Esophagus (tissue), 2 donors: ENCODE data around the gene ZNF100. TPM values are rescaled to one million over a fixed set of nuclear protein-coding genes. Genes with fewer than 3 reads are reported as not detected.
"Not testable (repeated sequence)": the region's sequence is repeated elsewhere in the genome, so short reads cannot be mapped to it uniquely, and the experiment has no call there.

Experiments
- H3K27ac ChIP-seq, 2 donors: one replicate each; pipeline ENCODE4 v1.5.1; 2013; ENCODE audit warnings: low read depth in 2 of 2, mild to moderate bottlenecking in 2 of 2, inconsistent platforms in 1 of 2, low read length in 1 of 2, moderate library complexity in 1 of 2
- H3K27me3 ChIP-seq, 2 donors: one replicate each; pipeline ENCODE4 v1.6.1; 2013; ENCODE audit warnings: low read length in 2 of 2, control low read depth in 1 of 2, mild to moderate bottlenecking in 1 of 2; ENCODE audit not compliant: insufficient read depth in 2 of 2, control insufficient read depth in 1 of 2
- H3K36me3 ChIP-seq, 2 donors: one replicate each; pipeline ENCODE4 v1.6.1; 2013; ENCODE audit warnings: low read length in 1 of 2; ENCODE audit not compliant: control insufficient read depth in 2 of 2, insufficient read depth in 2 of 2
- H3K4me1 ChIP-seq, 2 donors: one replicate each; pipeline ENCODE4 v1.6.1; 2013; ENCODE audit warnings: low read length in 1 of 2; ENCODE audit not compliant: control insufficient read depth in 2 of 2, insufficient read depth in 2 of 2
- H3K4me3 ChIP-seq, 2 donors: one replicate each; pipeline ENCODE4 v1.5.1; 2013; ENCODE audit warnings: low read length in 2 of 2, mild to moderate bottlenecking in 2 of 2, low read depth in 1 of 2, moderate library complexity in 1 of 2
- H3K9me3 ChIP-seq, 2 donors: one replicate each; pipeline ENCODE4 v1.6.1; 2013; ENCODE audit warnings: mild to moderate bottlenecking in 2 of 2, low read depth in 1 of 2, low read length in 1 of 2, moderate library complexity in 1 of 2; ENCODE audit not compliant: control insufficient read depth in 2 of 2, insufficient read depth in 1 of 2
- WGBS, 2 donors: extraction: QIAGEN DNeasy Blood & Tissue Kit; methylation state at CpG; one replicate each; pipeline ENCODE4 v1.1.7; 2013; 5-methylcytosine and 5-hydroxymethylcytosine counted together
- polyA plus RNA-seq, 2 donors: library from polyadenylated mRNA; stranded (reverse); fragments of 200-250 nt; gene quantifications; one replicate each; pipeline ENCODE4 v1.2.3, GENCODE V29; 2013
- donor health status: healthy with polysubstance abuse.
- donor health status: Bipolar disorder and iron deficiency.

Gene ZNF100
- polyA plus RNA-seq, 2 donors, result 0.87 to 1.4 TPM

DNA sequence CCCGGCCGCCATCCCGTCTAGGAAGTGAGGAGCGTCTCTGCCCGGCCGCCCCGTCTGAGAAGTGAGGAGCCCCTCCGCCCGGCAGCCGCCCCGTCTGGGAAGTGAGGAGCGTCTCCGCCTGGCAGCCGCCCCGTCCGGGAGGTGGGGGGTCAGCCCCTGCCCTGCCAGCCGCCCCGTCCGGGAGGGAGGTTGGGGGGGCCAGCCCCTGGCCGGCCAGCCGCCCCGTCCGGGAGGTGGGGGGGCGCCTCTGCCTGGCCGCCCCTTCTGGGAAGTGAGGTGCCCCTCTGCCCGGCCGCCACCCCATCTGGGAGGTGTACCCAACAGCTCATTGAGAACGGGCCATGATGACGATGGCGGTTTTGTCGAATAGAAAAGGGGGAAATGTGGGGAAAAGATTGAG lies 59.5 kb downstream of the ZNF100 start:
- WGBS, 2 donors, result 93 to 94% methylated on average over 15 to 31 of the region's 31 CpGs
- not testable (repeated sequence) for H3K27me3 ChIP-seq

DNA sequence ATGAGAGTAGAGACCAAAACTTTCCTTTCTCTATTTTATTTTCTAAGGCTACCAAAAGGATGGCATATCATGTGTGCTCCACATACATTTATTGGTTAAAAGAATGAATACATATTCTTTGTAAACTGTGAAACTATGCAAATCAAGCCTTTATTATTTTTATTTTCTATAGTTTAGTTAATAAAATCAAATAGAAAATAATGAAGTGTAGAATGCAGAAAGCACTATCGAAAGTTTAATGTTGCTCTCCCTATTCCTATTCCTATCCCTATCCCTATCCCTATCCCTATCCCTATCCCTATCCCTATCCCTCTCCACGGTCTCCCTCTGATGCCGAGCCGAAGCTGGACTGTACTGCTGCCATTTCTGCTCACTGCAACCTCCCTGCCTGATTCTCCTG lies 60.3 kb downstream of the ZNF100 start:
- no peaks in the 10 kb centered on the region for H3K36me3 ChIP-seq
- no peaks in the 10 kb centered on the region for H3K4me1 ChIP-seq
- peaks cover 3 to 10% of the 10 kb centered on the region in 2 donors for H3K9me3 ChIP-seq
- WGBS, 2 donors, result 91 to 94% methylated on average over 4 of the region's 4 CpGs
- no peak overlapping the region for H3K27ac ChIP-seq
- no peak overlapping the region for H3K4me3 ChIP-seq
- H3K27me3 ChIP-seq, result no peaks in the 10 kb centered on the region

More for the DNA sequence above, 59.5 kb downstream of the ZNF100 start:
- H3K4me1 ChIP-seq, H3K27ac ChIP-seq, H3K4me3 ChIP-seq, H3K36me3 ChIP-seq, H3K9me3 ChIP-seq: not testable (repeated sequence)

DNA sequence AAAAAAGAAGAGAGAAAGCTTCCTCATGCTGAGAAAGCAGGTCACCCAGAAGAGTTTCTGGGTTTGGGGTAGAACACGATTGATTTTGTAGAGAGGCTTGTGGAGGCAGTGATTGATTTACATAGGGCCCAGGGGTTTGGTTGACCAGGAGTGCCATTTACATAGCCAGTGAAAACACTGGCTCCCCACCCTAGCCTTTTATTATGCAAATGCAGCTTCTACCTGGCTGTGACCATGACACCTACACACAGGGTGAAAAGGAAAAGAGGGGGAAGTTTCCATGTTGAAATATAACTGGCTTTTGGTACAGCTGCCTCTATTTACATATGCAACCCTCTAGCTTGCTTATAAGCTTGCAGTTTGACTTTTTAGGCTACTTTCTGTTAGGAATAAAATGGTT lies 62.0 kb downstream of the ZNF100 start:
- 54% methylated on average over 1 of the region's 1 CpG for WGBS, 2 donors
- H3K4me3 ChIP-seq, result no peak overlapping the region
- no peaks in the 10 kb centered on the region for H3K27me3 ChIP-seq
- H3K9me3 ChIP-seq, result peaks cover 3 to 10% of the 10 kb centered on the region in 2 donors
- H3K27ac ChIP-seq, result no peak overlapping the region
- H3K36me3 ChIP-seq, result no peaks in the 10 kb centered on the region
- no peaks in the 10 kb centered on the region for H3K4me1 ChIP-seq

DNA sequence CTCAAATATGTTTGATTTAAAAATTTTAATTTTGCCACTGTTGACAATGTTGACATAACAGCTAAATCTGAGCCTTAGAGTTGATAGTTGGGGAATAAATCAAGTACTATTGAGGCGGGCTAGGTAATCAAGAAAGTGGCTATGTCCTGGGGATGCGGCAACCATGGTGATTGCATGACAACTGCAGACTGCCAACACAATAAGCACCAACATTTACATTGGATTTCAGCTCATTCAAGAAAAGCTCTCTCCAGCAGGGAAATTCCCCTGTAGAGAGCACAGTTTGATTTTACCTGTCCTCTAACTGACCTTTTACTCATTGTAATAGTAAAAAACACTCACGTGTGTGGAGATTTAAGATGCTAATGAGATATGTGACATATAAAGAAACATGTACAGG lies 63.1 kb downstream of the ZNF100 start:
- H3K27ac ChIP-seq, result no peak overlapping the region
- WGBS, 2 donors, result 52 to 57% methylated on average over 3 of the region's 3 CpGs
- H3K4me3 ChIP-seq, result no peak overlapping the region
- H3K9me3 ChIP-seq, result peaks cover under 1 to 7% of the 10 kb centered on the region in 2 donors
- no peaks in the 10 kb centered on the region for H3K27me3 ChIP-seq
- H3K36me3 ChIP-seq, result no peaks in the 10 kb centered on the region
- no peaks in the 10 kb centered on the region for H3K4me1 ChIP-seq

DNA sequence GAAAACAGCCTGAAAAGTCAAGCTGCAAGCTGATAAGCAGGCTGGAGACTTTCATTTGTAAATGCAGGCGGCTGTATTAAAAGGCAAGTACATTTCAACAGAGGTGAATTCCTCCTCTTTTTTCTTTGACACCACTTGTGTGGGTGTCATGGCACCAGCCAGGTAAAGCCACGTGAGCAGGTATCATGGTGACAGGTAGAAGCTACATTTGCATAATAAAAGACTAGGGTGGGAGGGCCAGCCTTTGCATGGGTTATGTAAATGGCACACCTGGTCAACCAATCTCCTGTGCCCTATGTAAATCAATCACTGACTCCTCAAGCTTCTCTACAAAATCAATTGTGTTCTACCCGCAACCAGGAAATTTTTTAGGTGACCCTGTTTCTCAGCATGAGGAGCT lies 68.2 kb downstream of the ZNF100 start:
- Histone ChIP-seq H3K4me1 (no peaks in the 10 kb centered on the region), H3K27me3 (no peaks in the 10 kb centered on the region), H3K9me3 (no peaks in the 10 kb centered on the region), H3K4me3 (no peak overlapping the region), H3K27ac (no peak overlapping the region), H3K36me3 (no peaks in the 10 kb centered on the region)
- 53 to 74% methylated on average over 3 of the region's 3 CpGs for WGBS, 2 donors

DNA sequence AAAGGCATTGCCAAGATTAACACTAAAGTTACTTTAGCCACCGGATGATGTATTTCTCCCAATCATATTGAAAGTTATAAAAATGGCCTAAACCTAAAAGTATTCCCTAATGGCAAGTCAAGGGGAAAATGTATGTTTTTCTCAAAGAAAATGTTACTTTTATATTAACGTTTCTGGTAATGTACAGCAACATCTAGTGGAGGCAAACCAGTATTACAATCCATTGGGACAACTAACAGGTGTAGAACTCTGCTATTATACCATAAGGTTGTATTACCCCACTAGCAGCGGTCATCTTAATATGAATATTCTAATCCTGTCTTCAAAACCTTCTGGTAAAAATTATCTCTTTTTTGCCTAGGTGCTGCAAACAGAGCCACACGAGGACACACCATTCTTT lies 69.2 kb downstream of the ZNF100 start:
- Histone ChIP-seq H3K36me3 (no peaks in the 10 kb centered on the region), H3K27ac (no peak overlapping the region), H3K9me3 (no peaks in the 10 kb centered on the region), H3K4me1 (no peaks in the 10 kb centered on the region), H3K4me3 (no peak overlapping the region), H3K27me3 (no peaks in the 10 kb centered on the region)
- WGBS, 2 donors, result 30 to 35% methylated on average over 4 of the region's 4 CpGs

DNA sequence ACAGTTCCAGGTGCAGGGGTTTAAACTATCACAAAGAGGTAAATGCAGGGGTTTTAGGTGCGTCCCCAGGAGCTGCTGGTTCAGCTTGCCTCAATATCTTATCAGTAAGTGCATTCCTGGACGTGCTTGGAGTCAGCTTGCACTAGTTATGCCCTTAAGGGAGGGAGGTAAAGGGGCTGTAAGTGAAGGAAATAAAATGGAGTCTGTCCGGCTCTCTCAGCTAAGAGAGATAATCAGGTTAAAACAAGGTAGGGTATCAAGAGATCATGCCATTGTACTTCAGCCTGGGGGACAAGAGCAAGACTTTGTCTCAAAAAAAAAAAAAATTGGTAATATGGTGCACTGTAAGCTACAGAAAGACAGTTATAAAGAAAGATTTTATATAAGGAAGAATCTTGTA lies 69.7 kb downstream of the ZNF100 start:
- Histone ChIP-seq H3K4me3 (no peak overlapping the region), H3K27ac (no peak overlapping the region), H3K9me3 (no peaks in the 10 kb centered on the region), H3K36me3 (no peaks in the 10 kb centered on the region), H3K27me3 (no peaks in the 10 kb centered on the region), H3K4me1 (no peaks in the 10 kb centered on the region)
- 23 to 34% methylated on average over 3 of the region's 3 CpGs for WGBS, 2 donors

DNA sequence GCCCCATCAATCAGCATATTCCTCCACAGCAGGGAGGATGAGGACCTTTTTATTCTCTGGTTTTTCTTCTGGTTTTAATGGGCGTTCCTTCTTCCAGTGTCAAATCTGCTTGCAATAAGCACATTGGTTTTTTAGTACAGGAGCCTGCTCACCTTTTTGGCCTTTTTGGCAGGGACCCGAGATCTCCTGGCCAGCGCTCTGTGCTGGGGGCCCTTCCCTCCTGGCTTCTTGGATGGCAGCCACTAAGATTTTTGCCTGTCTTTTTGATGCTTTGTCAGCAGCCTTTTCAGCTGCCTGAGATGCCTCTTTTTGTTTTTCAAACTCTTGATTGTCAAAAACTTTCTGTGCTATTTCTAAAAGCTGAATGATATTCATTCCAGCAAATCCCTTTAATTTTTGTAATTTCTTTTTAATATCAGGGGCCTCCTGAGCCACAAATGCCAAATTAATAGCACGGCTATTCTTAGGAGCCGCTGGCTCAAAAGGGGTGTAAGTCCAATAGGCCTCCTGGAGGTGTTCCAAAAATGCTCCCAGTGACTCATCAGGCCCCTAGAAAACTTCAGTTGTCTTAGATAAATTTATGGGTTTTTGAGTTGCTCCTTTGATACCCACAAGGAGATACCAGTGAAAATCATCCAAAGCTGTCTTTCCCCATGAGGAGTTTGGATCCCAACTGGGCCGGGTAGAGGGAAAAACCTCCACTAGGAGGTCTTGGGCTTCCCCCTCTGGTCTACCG lies 73.0 kb downstream of the ZNF100 start:
- Histone ChIP-seq H3K4me1 (no peaks in the 10 kb centered on the region), H3K9me3 (peaks cover 0 to 3% of the 10 kb centered on the region in 2 donors), H3K36me3 (no peaks in the 10 kb centered on the region), H3K4me3 (no peak overlapping the region), H3K27ac (no peak overlapping the region), H3K27me3 (no peaks in the 10 kb centered on the region)
- WGBS, 2 donors, result 74 to 78% methylated on average over 7 of the region's 7 CpGs

DNA sequence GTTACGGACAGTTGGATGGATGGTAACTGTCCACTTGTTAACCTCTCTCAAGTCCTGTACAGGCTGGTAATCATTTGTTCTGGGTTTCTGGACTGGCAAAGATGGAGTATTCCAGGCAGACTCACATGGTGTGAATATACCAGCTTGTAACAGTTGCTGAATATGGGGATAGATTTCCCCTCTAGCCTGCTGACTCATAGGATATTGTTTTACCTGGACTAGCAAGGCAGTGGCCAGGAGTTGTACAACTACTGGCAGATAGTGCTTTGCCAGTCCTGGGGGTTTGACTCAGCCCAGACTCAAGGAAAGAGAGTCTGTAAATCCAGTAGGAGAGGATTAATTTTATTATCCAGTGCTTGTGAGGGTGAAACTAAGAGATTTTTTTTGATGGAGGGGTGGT lies 74.0 kb downstream of the ZNF100 start:
- Histone ChIP-seq H3K9me3 (peaks cover 0 to 3% of the 10 kb centered on the region in 2 donors), H3K4me1 (no peaks in the 10 kb centered on the region), H3K27me3 (no peaks in the 10 kb centered on the region), H3K36me3 (no peaks in the 10 kb centered on the region), H3K27ac (no peak overlapping the region), H3K4me3 (no peak overlapping the region)
- WGBS, 2 donors, result 95% methylated on average over 1 of the region's 1 CpG

DNA sequence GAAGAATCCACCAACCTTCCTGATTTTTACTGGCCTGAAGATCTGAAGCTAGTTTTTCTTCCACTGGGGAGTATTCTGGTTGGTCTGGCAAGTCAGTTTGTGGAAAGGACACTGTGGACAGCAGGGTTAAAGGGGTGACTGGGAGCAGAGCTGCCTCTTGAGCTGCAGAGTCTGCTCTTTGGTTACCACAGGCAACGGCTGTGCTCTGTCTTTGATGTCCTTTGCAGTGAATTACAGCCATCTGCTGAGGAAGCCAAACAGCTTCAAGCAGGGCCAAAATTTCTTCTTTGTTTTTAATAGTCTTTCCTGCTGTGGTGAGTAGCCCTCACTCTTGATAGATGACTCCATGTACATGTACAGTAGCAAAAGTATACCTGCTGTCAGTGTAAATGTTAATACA lies 75.7 kb downstream of the ZNF100 start:
- 41 to 65% methylated on average over 1 of the region's 1 CpG for WGBS, 2 donors
- Histone ChIP-seq H3K27ac (no peak overlapping the region), H3K4me3 (no peak overlapping the region), H3K9me3 (peaks cover 0 to 3% of the 10 kb centered on the region in 2 donors), H3K4me1 (no peaks in the 10 kb centered on the region), H3K27me3 (no peaks in the 10 kb centered on the region), H3K36me3 (no peaks in the 10 kb centered on the region)
